ENCODE data around the gene GLS2. TPM values are rescaled to one million over a fixed set of nuclear protein-coding genes. Genes with fewer than 3 reads are reported as not detected.

The GLS2 gene
- 1 to 10 TPM in 3 of 4 donors, not detected in 1; 2.1 to 3.1 (median 2.1) TPM for total RNA-seq

GRCh38 chr12:56488041-56488955 is at the start of gene GLS2:
Gene GLS2, minus strand, starts transcription at chr12:56488161. Its CDS starts 43 bp downstream, at chr12:56488118.
- DNase-seq (ENCODE audit: low spot score in 2 of 2): peak; percentile 37 to 71
- H3K36me3 ChIP-seq: no peaks in the 10 kb centered on the region
- H3K27ac ChIP-seq: peak within 1 kb of the TSS in 3 of 4 donors; percentile 11 to 30 (median 15)
- peak within 1 kb of the TSS; percentile 56 to 64 (median 62) for H3K4me3 ChIP-seq
- H3K9me3 ChIP-seq: no peaks in the 10 kb centered on the region
- H3K27me3 ChIP-seq: peaks cover 0 to 21% of the 10 kb centered on the region in 2 donors
- 17 to 22% methylated on average over 48 to 59 of the region's 59 CpGs for WGBS, 2 donors
- TF ChIP-seq POLR2A (IDR thresholded peaks at IDR 0.05) (no peak), CTCF (IDR thresholded peaks at IDR 0.05) (no peak), EP300 (IDR thresholded peaks at IDR 0.05) (peak in 1 of 2 donors; percentile 26)
- peaks cover 0 to 20% (median 7%) of the 10 kb centered on the region in 4 donors for H3K4me1 ChIP-seq

DNA sequence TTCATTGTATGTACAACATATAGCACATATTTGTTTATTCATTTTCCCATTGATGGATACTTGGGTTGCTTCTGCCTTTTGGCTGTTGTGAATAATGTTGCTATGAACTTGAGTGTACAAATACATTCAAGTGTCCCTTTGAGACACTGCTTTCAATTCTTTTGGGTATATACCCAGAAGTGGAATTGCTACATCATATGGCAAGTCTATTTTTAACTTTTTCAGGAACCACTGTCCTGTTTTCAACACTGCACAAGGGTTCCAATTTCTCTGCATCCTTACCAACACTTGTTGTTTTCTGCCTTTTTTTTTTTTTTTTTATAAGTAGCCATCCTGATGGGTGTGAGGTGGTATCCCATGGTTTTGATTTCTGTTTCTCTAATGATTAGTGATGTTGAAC is 49.6 kb upstream of the GLS2 start:
- DNase-seq (ENCODE audit: low spot score in 2 of 2): no peak
- Histone ChIP-seq H3K27me3 (no peaks in the 10 kb centered on the region), H3K4me1 (peaks cover 0 to 38% (median 0%) of the 10 kb centered on the region in 4 donors), H3K4me3 (no peak overlapping the region), H3K9me3 (no peaks in the 10 kb centered on the region), H3K27ac (no peak overlapping the region), H3K36me3 (no peaks in the 10 kb centered on the region)
- TF ChIP-seq CTCF (IDR thresholded peaks at IDR 0.05) (no peak), POLR2A (IDR thresholded peaks at IDR 0.05) (no peak), EP300 (IDR thresholded peaks at IDR 0.05) (no peak)

GRCh38 chr12:56530390-56531055 is 42.6 kb upstream of the GLS2 start:
- no peak for DNase-seq (ENCODE audit: low spot score in 2 of 2)
- H3K27me3 ChIP-seq: no peaks in the 10 kb centered on the region
- H3K9me3 ChIP-seq: no peaks in the 10 kb centered on the region
- peak overlapping the region in 1 of 4 donors; percentile 33 for H3K27ac ChIP-seq
- H3K4me1 ChIP-seq: peaks cover 0 to 52% (median 8%) of the 10 kb centered on the region in 4 donors
- H3K4me3 ChIP-seq: no peak overlapping the region
- no peak for TF ChIP-seq EP300 (IDR thresholded peaks at IDR 0.05)
- TF ChIP-seq CTCF (IDR thresholded peaks at IDR 0.05): no peak
- TF ChIP-seq POLR2A (IDR thresholded peaks at IDR 0.05): no peak
- no peaks in the 10 kb centered on the region for H3K36me3 ChIP-seq
- WGBS, 2 donors: 56 to 57% methylated on average over 7 of the region's 7 CpGs

DNA sequence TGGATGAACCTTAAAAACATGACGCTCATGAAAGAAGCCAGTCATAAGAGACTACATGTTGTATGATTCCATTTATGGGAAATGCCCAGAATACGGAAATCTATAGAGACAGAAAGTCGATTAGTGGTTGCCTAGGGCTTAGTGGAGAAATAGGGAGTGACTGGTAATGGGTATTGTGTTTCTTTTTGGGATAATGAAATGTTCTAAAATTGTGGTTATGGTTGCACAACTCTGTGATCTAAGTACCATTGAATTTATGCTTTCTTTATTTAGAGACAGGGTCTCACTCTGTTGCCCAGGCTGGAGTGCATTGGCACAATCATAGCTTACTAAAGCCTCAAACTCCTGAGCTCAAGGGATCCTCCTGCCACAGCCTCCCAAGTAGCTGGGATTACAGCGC is 41.7 kb upstream of the GLS2 start:
- no peaks in the 10 kb centered on the region for H3K27me3 ChIP-seq
- H3K36me3 ChIP-seq: no peaks in the 10 kb centered on the region
- no peak overlapping the region for H3K4me3 ChIP-seq
- H3K4me1 ChIP-seq: peaks cover 0 to 61% (median 13%) of the 10 kb centered on the region in 4 donors
- no peaks in the 10 kb centered on the region for H3K9me3 ChIP-seq
- DNase-seq (ENCODE audit: low spot score in 2 of 2): no peak
- TF ChIP-seq POLR2A (IDR thresholded peaks at IDR 0.05) (no peak), CTCF (IDR thresholded peaks at IDR 0.05) (no peak), EP300 (IDR thresholded peaks at IDR 0.05) (no peak)
- 73 to 80% methylated on average over 4 of the region's 4 CpGs for WGBS, 2 donors
- H3K27ac ChIP-seq: peak overlapping the region in 2 of 4 donors; percentile 4 to 45

GRCh38 chr12:56528846-56529245 is 40.9 kb upstream of the GLS2 start:
- no peaks in the 10 kb centered on the region for H3K36me3 ChIP-seq
- 84 to 91% methylated on average over 1 of the region's 1 CpG for WGBS, 2 donors
- no peak for DNase-seq (ENCODE audit: low spot score in 2 of 2)
- peaks cover 0 to 69% (median 14%) of the 10 kb centered on the region in 4 donors for H3K4me1 ChIP-seq
- TF ChIP-seq CTCF (IDR thresholded peaks at IDR 0.05) (no peak), EP300 (IDR thresholded peaks at IDR 0.05) (no peak), POLR2A (IDR thresholded peaks at IDR 0.05) (no peak)
- no peaks in the 10 kb centered on the region for H3K27me3 ChIP-seq
- H3K27ac ChIP-seq: peak overlapping the region in 1 of 4 donors; percentile 20
- no peak overlapping the region for H3K4me3 ChIP-seq
- no peaks in the 10 kb centered on the region for H3K9me3 ChIP-seq
